Fibroblast of upper back skin (primary cell): ENCODE results near the gene PIAS2.

Experiments used
- DNase-seq: peaks from one replicate; pipeline ENCODE4 v3.0.0-alpha.2; 2013

Gene PIAS2

GRCh38 chr18:46756559-46757201 is 160.6 kb downstream of the PIAS2 start, which contains the start of gene ST8SIA5:
TSS of gene ST8SIA5 (minus strand) at chr18:46757053. CDS start at chr18:46756508, 545 bp downstream.
- no peak for DNase-seq

- no peak for DNase-seq
These were observed 161.2 kb downstream of the PIAS2 start for GRCh38 chr18:46756025-46756558.

- no peak for DNase-seq
These were observed 161.8 kb downstream of the PIAS2 start for GRCh38 chr18:46755315-46756024.

- DNase-seq = no peak
These were observed 162.5 kb downstream of the PIAS2 start for GRCh38 chr18:46754661-46755292.

GRCh38 chr18:46754188-46754587 is 163.1 kb downstream of the PIAS2 start:
- no peak for DNase-seq
